PC-3 (cell line): ENCODE data around the gene SOX12. TPM values are rescaled to one million over a fixed set of nuclear protein-coding genes. Genes with fewer than 3 reads are reported as not detected.
A peak's percentile ranks its signal among the peaks of the same experiment; 100 is the strongest.

ENCODE experiments used
- ATAC-seq: fragments of 200-7000 bp; cut with Tn5 transposase; 2 replicates; pipeline ENCODE4 v1.9.1; 2020; ENCODE audit warnings: mild to moderate bottlenecking, moderate library complexity
- BruUV-seq: library from RNA; stranded (reverse); fragments of 400-500 nt; replicated peaks from 2 replicates; lab custom pipeline; 2021; lab: Mats Ljungman, UMichigan
- CTCF ChIA-PET: fragments of 300-600 bp; sonication (Branson Sonifier 250); formaldehyde crosslinking; loops from one replicate; lab custom pipeline; 2022; ENCODE audit warnings: antibody characterized with exemption; lab: Charles Lee
- POLR2A ChIA-PET: fragments of 300-600 bp; sonication (Branson Sonifier 250); formaldehyde crosslinking; loops from one replicate; lab custom pipeline; 2022; ENCODE audit warnings: antibody characterized with exemption; ENCODE audit not compliant: unreplicated experiment; lab: Charles Lee
- DNase-seq: peaks from one replicate; pipeline ENCODE4 v3.0.0-alpha.2; 2015
- H2AFZ ChIP-seq: fragments of 300-600 bp; sonication (generic); 2 replicates; pipeline ENCODE4 v1.6.0; 2016; ENCODE audit warnings: antibody characterized with exemption, low read length
- H3F3A ChIP-seq: fragments of 300-600 bp; sonication (generic); one replicate; pipeline ENCODE4 v1.6.0; 2017; ENCODE audit warnings: antibody characterized with exemption, low read length, control low read depth, mild to moderate bottlenecking; ENCODE audit not compliant: unreplicated experiment
- H3K27ac ChIP-seq: fragments of 300-600 bp; sonication (generic); 2 replicates; pipeline ENCODE4 v1.5.1; 2016; ENCODE audit warnings: mild to moderate bottlenecking, low read length
- H3K27me3 ChIP-seq: fragments of 300-600 bp; sonication (generic); 2 replicates; pipeline ENCODE4 v1.6.1; 2016; ENCODE audit warnings: low read length, mixed read lengths
- H3K36me3 ChIP-seq: fragments of 300-600 bp; sonication (generic); 2 replicates; pipeline ENCODE4 v1.6.1; 2016; ENCODE audit warnings: low read depth, mixed run types, low read length, mixed read lengths
- H3K4me1 ChIP-seq: fragments of 300-600 bp; sonication (generic); 2 replicates; pipeline ENCODE4 v1.5.1; 2016; ENCODE audit warnings: low read length; ENCODE audit not compliant: insufficient read depth
- H3K4me2 ChIP-seq: fragments of 300-600 bp; sonication (generic); 2 replicates; pipeline ENCODE4 v1.6.0; 2016; ENCODE audit warnings: low read length
- H3K4me3 ChIP-seq: fragments of 300-600 bp; sonication (generic); 2 replicates; pipeline ENCODE4 v1.5.1; 2016; ENCODE audit warnings: mild to moderate bottlenecking, low read length, mixed read lengths
- H3K79me2 ChIP-seq: fragments of 300-600 bp; sonication (generic); 2 replicates; pipeline ENCODE4 v1.6.1; 2017; ENCODE audit warnings: low read length, mixed read lengths
- H3K9ac ChIP-seq: fragments of 300-600 bp; sonication (generic); 2 replicates; pipeline ENCODE4 v1.6.0; 2016; ENCODE audit warnings: mild to moderate bottlenecking, low read length
- H3K9me2 ChIP-seq: fragments of 300-600 bp; sonication (generic); replicated peaks from 2 replicates; pipeline ENCODE4 v1.6.1; 2016; ENCODE audit warnings: mixed run types, low read length, mixed read lengths
- H3K9me3 ChIP-seq: fragments of 300-600 bp; sonication (generic); 2 replicates; pipeline ENCODE4 v1.6.1; 2016; ENCODE audit warnings: low read length, mixed read lengths
- H4K20me1 ChIP-seq: fragments of 300-600 bp; sonication (generic); 2 replicates; pipeline ENCODE4 v1.6.1; 2016; ENCODE audit warnings: low read length, mixed read lengths
- CTCF ChIP-seq: fragments of 300-600 bp; sonication (generic); conservative IDR thresholded peaks from 2 replicates; pipeline ENCODE4 v1.5.1; 2017; ENCODE audit warnings: antibody characterized with exemption, low read depth, mild to moderate bottlenecking, low read length
- EZH2 ChIP-seq: fragments of 300-600 bp; sonication (generic); IDR thresholded peaks from one replicate; pipeline ENCODE4 v1.6.1; 2017; ENCODE audit warnings: antibody characterized with exemption, mild to moderate bottlenecking, low read length; ENCODE audit not compliant: unreplicated experiment
- EZH2phosphoT487 ChIP-seq: fragments of 300-600 bp; sonication (generic); IDR thresholded peaks from 2 replicates; pipeline ENCODE4 v1.6.1; 2018; ENCODE audit warnings: mild to moderate bottlenecking, antibody characterized with exemption, low read length, borderline replicate concordance
- intact Hi-C: fragments of 100-400 bp; cut with micrococcal nuclease; formaldehyde crosslinking; loops from 2 replicates; pipeline ENCODE4 v1.9.0; 2023
- total RNA-seq: library from RNA; depleted of rRNA; stranded (reverse); fragments of >200 nt; gene quantifications from 2 replicates; pipeline ENCODE4 v1.2.3, GENCODE V29; 2014

The SOX12 gene
- total RNA-seq, 1 experiment from 2014 or later = 13.8 TPM

GRCh38 chr20:278607-279571 is 46.5 kb upstream of the SOX12 start:
- Histone ChIP-seq H3K9ac (no peak overlapping the region), H3K79me2 (no peaks in the 10 kb centered on the region), H3K27ac (no peak overlapping the region), H3K4me1 (no peaks in the 10 kb centered on the region), H3K27me3 (no peaks in the 10 kb centered on the region), H3F3A (no peaks in the 10 kb centered on the region), H2AFZ (no peak overlapping the region), H3K4me2 (no peak overlapping the region), H4K20me1 (no peaks in the 10 kb centered on the region), H3K9me3 (no peaks in the 10 kb centered on the region), H3K36me3 (peaks cover 11% of the 10 kb centered on the region), H3K9me2 (no peaks in the 10 kb centered on the region), H3K4me3 (no peak overlapping the region)
- DNase-seq (no peak), ATAC-seq (no peak)
- POLR2A ChIA-PET = no interaction called here
- CTCF ChIA-PET = no interaction called here
- BruUV-seq = no TSS peak
- TF ChIP-seq EZH2phosphoT487 = no peak
- TF ChIP-seq EZH2 = no peak
- TF ChIP-seq CTCF = no peak
- intact Hi-C loops = no loop called here

DNA sequence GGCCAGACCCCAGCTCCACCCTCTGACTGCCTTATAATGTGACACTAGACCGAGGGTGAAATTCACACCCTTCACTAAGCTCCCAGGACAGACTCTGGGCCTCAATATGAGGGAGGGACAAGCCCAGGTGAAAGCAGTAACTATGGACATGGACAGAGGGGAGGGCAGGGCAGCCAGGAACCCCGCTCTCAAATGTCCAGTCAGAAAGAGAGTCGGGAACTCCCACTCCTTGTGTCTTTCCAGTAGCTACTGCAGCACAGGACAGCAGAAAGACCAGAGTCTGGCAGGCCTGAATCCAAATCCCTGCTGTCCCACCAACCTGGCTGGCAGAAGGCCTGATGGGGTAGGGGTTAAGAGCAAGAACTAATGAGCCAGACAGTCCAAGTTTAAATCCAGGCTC is 41.2 kb upstream of the SOX12 start:
- DNase-seq (no peak), ATAC-seq (no peak)
- no peaks in the 10 kb centered on the region for H3K9me3 ChIP-seq
- no peak overlapping the region for H3K4me3 ChIP-seq
- CTCF ChIA-PET = no interaction called here
- no peaks in the 10 kb centered on the region for H3K9me2 ChIP-seq
- no peak overlapping the region for H3K9ac ChIP-seq
- POLR2A ChIA-PET = no interaction called here
- intact Hi-C loops = no loop called here
- H2AFZ ChIP-seq = no peak overlapping the region
- H3K4me2 ChIP-seq = no peak overlapping the region
- peaks cover 5% of the 10 kb centered on the region for H3K79me2 ChIP-seq
- no peak for TF ChIP-seq EZH2phosphoT487
- no peaks in the 10 kb centered on the region for H3F3A ChIP-seq
- H3K27me3 ChIP-seq = no peaks in the 10 kb centered on the region
- peaks cover 14% of the 10 kb centered on the region for H3K4me1 ChIP-seq
- no TSS peak for BruUV-seq
- no peaks in the 10 kb centered on the region for H4K20me1 ChIP-seq
- no peak overlapping the region for H3K27ac ChIP-seq
- no peaks in the 10 kb centered on the region for H3K36me3 ChIP-seq

DNA sequence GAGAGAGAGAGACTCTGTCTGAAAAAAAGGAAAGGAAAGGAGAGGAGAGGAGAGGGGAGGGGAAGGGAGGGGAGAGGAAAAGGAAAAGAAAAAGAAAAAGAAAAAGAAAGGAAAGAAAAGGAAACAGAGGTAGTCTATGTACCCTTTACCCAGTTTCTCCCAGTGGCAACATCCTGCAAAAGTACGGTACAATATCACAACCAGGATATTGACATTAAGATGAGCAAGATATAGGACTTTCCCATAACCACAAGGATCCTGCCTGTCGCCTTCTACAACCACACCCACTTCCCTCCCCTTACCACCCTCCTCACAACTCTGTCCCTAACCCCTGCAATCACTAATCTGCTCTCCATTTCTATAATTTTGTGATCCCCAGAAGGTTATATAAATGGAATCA is 38.8 kb upstream of the SOX12 start:
- Histone ChIP-seq H3K36me3 (no peaks in the 10 kb centered on the region), H3F3A (no peaks in the 10 kb centered on the region), H3K4me1 (peaks cover 28% of the 10 kb centered on the region), H3K9ac (no peak overlapping the region), H3K4me3 (no peak overlapping the region; the same call in 1 of the 2 replicates), H3K27me3 (no peaks in the 10 kb centered on the region), H3K9me3 (no peaks in the 10 kb centered on the region), H3K79me2 (peaks cover 12% of the 10 kb centered on the region), H4K20me1 (no peaks in the 10 kb centered on the region), H3K9me2 (no peaks in the 10 kb centered on the region), H3K27ac (peak overlapping the region; percentile 40), H3K4me2 (peak overlapping the region; percentile 52), H2AFZ (no peak overlapping the region)
- ATAC-seq (peak; percentile 60), DNase-seq (peak; percentile 73)
- TF ChIP-seq EZH2phosphoT487 (no peak), EZH2 (no peak), CTCF (no peak)
- ChIA-PET POLR2A (interaction anchor here (0.7 kb wide), 1 partner anchor 12 kb away, joined by 4 read pairs; no protein-coding TSS in a partner anchor), CTCF (interaction anchor here (0.7 kb wide), 1 partner anchor 38 kb away, joined by 4 read pairs; no protein-coding TSS in a partner anchor)
- intact Hi-C loops = no loop called here
- no TSS peak for BruUV-seq
